ENCODE data around the gene HSD17B4. TPM values are rescaled to one million over a fixed set of nuclear protein-coding genes. Genes with fewer than 3 reads are reported as not detected.

Gene HSD17B4
- total RNA-seq, 1 experiment from 2014 or later = 107 TPM

- Histone ChIP-seq H3K27me3 (ENCODE audit: control insufficient read depth, insufficient read depth, low read length) (no peaks in the 10 kb centered on the region), H3K36me3 (ENCODE audit: control insufficient read depth, insufficient read depth, low read length) (peaks cover 2% of the 10 kb centered on the region; the same call in 1 of the 2 replicates), H3K4me1 (ENCODE audit: control insufficient read depth, insufficient read depth, low read length) (peaks cover 3% of the 10 kb centered on the region; the same call in 1 of the 2 replicates), H3K27ac (ENCODE audit: low read length) (no peak overlapping the region), H3K4me3 (ENCODE audit: low read depth in 2 of 2, low read length in 2 of 2) (no peak overlapping the region), H3K9me3 (ENCODE audit: control insufficient read depth, insufficient read depth, low read depth, low read length) (no peaks in the 10 kb centered on the region)
- in situ Hi-C loops (cut with HindIII; ENCODE audit: low pct_unique_long_range_greater_than_20kb, low sequenced_read_pairs) = no loop called here
- no peak for ATAC-seq
- intact Hi-C loops (cut with micrococcal nuclease; ENCODE audit: unreplicated experiment) = no loop called here
- POLR2A ChIA-PET = no interaction called here
- TF ChIP-seq, protein P1, sequence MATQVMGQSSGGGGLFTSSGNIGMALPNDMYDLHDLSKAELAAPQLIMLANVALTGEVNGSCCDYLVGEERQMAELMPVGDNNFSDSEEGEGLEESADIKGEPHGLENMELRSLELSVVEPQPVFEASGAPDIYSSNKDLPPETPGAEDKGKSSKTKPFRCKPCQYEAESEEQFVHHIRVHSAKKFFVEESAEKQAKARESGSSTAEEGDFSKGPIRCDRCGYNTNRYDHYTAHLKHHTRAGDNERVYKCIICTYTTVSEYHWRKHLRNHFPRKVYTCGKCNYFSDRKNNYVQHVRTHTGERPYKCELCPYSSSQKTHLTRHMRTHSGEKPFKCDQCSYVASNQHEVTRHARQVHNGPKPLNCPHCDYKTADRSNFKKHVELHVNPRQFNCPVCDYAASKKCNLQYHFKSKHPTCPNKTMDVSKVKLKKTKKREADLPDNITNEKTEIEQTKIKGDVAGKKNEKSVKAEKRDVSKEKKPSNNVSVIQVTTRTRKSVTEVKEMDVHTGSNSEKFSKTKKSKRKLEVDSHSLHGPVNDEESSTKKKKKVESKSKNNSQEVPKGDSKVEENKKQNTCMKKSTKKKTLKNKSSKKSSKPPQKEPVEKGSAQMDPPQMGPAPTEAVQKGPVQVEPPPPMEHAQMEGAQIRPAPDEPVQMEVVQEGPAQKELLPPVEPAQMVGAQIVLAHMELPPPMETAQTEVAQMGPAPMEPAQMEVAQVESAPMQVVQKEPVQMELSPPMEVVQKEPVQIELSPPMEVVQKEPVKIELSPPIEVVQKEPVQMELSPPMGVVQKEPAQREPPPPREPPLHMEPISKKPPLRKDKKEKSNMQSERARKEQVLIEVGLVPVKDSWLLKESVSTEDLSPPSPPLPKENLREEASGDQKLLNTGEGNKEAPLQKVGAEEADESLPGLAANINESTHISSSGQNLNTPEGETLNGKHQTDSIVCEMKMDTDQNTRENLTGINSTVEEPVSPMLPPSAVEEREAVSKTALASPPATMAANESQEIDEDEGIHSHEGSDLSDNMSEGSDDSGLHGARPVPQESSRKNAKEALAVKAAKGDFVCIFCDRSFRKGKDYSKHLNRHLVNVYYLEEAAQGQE (IDR thresholded peaks at IDR 0.05; ENCODE audit: insufficient read depth in 1 of 2, low read depth in 2 of 2, low read length in 1 of 2) = no peak
- TF ChIP-seq POLR2AphosphoS5 (IDR thresholded peaks at IDR 0.05; ENCODE audit: low read depth, low read length) (no peak), SIN3A (IDR thresholded peaks at IDR 0.05; ENCODE audit: borderline replicate concordance, insufficient read depth, low read depth, low read length) (no peak), TCF7L2 (IDR thresholded peaks at IDR 0.05; ENCODE audit: low read depth, low read length) (no peak)
- TF ChIP-seq, protein P2, sequence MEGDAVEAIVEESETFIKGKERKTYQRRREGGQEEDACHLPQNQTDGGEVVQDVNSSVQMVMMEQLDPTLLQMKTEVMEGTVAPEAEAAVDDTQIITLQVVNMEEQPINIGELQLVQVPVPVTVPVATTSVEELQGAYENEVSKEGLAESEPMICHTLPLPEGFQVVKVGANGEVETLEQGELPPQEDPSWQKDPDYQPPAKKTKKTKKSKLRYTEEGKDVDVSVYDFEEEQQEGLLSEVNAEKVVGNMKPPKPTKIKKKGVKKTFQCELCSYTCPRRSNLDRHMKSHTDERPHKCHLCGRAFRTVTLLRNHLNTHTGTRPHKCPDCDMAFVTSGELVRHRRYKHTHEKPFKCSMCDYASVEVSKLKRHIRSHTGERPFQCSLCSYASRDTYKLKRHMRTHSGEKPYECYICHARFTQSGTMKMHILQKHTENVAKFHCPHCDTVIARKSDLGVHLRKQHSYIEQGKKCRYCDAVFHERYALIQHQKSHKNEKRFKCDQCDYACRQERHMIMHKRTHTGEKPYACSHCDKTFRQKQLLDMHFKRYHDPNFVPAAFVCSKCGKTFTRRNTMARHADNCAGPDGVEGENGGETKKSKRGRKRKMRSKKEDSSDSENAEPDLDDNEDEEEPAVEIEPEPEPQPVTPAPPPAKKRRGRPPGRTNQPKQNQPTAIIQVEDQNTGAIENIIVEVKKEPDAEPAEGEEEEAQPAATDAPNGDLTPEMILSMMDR (IDR thresholded peaks at IDR 0.05) = no peak
- DNase-seq (ENCODE audit: low read depth, low spot score) = no peak
- no TSS peak for BruUV-seq (replicated peaks)
- CTCF ChIA-PET = no interaction called here
These were observed 77.5 kb downstream of the HSD17B4 start for GRCh38 chr5:119529811-119530210.

DNA sequence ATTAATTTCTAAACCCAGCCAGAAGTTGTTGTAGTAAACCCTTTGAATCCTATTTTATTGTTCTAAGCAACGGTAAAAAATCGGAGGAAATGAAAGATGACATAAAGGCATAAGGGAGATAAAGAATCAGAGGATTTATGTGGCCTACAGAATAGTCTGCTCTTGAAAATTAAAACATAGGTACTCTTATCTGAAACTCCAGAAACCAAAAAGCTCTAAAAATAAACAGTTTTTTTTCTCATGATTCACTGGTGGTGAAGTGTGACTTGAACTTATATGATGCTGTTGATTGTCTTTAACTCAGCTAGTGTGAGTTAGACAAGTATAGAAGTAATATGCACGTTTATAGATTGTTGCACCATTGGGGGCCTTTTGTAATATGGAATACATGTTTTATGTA is 80.3 kb downstream of the HSD17B4 start:
- ChIA-PET CTCF (no interaction called here), POLR2A (no interaction called here)
- H3K27me3 ChIP-seq (ENCODE audit: control insufficient read depth, insufficient read depth, low read length) = no peaks in the 10 kb centered on the region
- ATAC-seq (no peak), DNase-seq (ENCODE audit: low read depth, low spot score) (no peak)
- intact Hi-C loops (cut with micrococcal nuclease; ENCODE audit: unreplicated experiment) = no loop called here
- TF ChIP-seq, protein P2 (IDR thresholded peaks at IDR 0.05) = no peak
- TF ChIP-seq TCF7L2 (IDR thresholded peaks at IDR 0.05; ENCODE audit: low read depth, low read length) = no peak
- TF ChIP-seq, protein P1 (IDR thresholded peaks at IDR 0.05; ENCODE audit: insufficient read depth in 1 of 2, low read depth in 2 of 2, low read length in 1 of 2) = no peak
- TF ChIP-seq POLR2AphosphoS5 (IDR thresholded peaks at IDR 0.05; ENCODE audit: low read depth, low read length) = no peak
- no peak for TF ChIP-seq SIN3A (IDR thresholded peaks at IDR 0.05; ENCODE audit: borderline replicate concordance, insufficient read depth, low read depth, low read length)
- no peak overlapping the region for H3K27ac ChIP-seq (ENCODE audit: low read length)
- H3K36me3 ChIP-seq (ENCODE audit: control insufficient read depth, insufficient read depth, low read length) = no peaks in the 10 kb centered on the region
- no TSS peak for BruUV-seq (replicated peaks)
- no peaks in the 10 kb centered on the region for H3K9me3 ChIP-seq (ENCODE audit: control insufficient read depth, insufficient read depth, low read depth, low read length)
- in situ Hi-C loops (cut with HindIII; ENCODE audit: low pct_unique_long_range_greater_than_20kb, low sequenced_read_pairs) = no loop called here
- no peak overlapping the region for H3K4me3 ChIP-seq (ENCODE audit: low read depth in 2 of 2, low read length in 2 of 2)
- H3K4me1 ChIP-seq (ENCODE audit: control insufficient read depth, insufficient read depth, low read length) = peaks cover under 1% of the 10 kb centered on the region; the same call in 1 of the 2 replicates
